KBM-7 (cell line): Measurements from ENCODE around the gene TTC34.
A peak's percentile ranks its signal among the peaks of the same experiment; 100 is the strongest.

Experiments used
- DNase-seq: peaks from one replicate; pipeline ENCODE4 v3.0.0-alpha.2; 2015
- in situ Hi-C: fragments of 300-500 bp; cut with MboI; formaldehyde crosslinking; loops from 2 replicates; pipeline ENCODE4 v1.14.3; 2020; ENCODE audit warnings: low sequenced_read_pairs, low pct_unique_long_range_greater_than_20kb, mixed read lengths

TTC34 gene

GRCh38 chr1:2801535-2802291 lies at the start of gene TTC34:
Gene TTC34 (minus strand): TSS chr1:2801693. CDS start chr1:2800827, 866 bp downstream.
- in situ Hi-C loops: no loop called here
- peak; percentile 66 for DNase-seq

GRCh38 chr1:2850502-2850901 lies 49.0 kb upstream of the TTC34 start:
- DNase-seq: no peak
- in situ Hi-C loops: no loop called here

- in situ Hi-C loops: no loop called here
- no peak for DNase-seq
Observed at GRCh38 chr1:2848006-2848670, 46.6 kb upstream of the TTC34 start.

- in situ Hi-C loops: no loop called here
- DNase-seq: no peak
Observed at GRCh38 chr1:2847086-2847985, 45.8 kb upstream of the TTC34 start.

GRCh38 chr1:2845869-2846268 lies 44.4 kb upstream of the TTC34 start:
- in situ Hi-C loops: no loop called here
- peak; percentile 78 for DNase-seq

- peak; percentile 62 for DNase-seq
- in situ Hi-C loops: no loop called here
Observed at GRCh38 chr1:2840036-2840809, 38.7 kb upstream of the TTC34 start.

GRCh38 chr1:2837823-2838222 lies 36.3 kb upstream of the TTC34 start:
- DNase-seq: no peak
- in situ Hi-C loops: no loop called here

- in situ Hi-C loops: no loop called here
- DNase-seq: no peak
Observed at GRCh38 chr1:2837316-2837715, 35.8 kb upstream of the TTC34 start.

GRCh38 chr1:2836333-2836970 lies 35.0 kb upstream of the TTC34 start:
- DNase-seq: no peak
- in situ Hi-C loops: no loop called here

GRCh38 chr1:2835650-2836159 lies 34.2 kb upstream of the TTC34 start:
- no peak for DNase-seq
- in situ Hi-C loops: no loop called here

- DNase-seq: no peak
- in situ Hi-C loops: no loop called here
Observed at GRCh38 chr1:2834741-2835564, 33.5 kb upstream of the TTC34 start.

GRCh38 chr1:2834146-2834475 lies 32.6 kb upstream of the TTC34 start:
- in situ Hi-C loops: no loop called here
- DNase-seq: no peak

- in situ Hi-C loops: no loop called here
- no peak for DNase-seq
Observed at GRCh38 chr1:2833454-2834145, 32.1 kb upstream of the TTC34 start.

GRCh38 chr1:2832506-2833453 lies 31.3 kb upstream of the TTC34 start:
- in situ Hi-C loops: no loop called here
- no peak for DNase-seq

GRCh38 chr1:2831596-2832212 lies 30.2 kb upstream of the TTC34 start:
- in situ Hi-C loops: no loop called here

More at GRCh38 chr1:2831596-2832212, 30.2 kb upstream of the TTC34 start:
- DNase-seq: no peak
